ENCODE data around the gene OPTN. TPM values are rescaled to one million over a fixed set of nuclear protein-coding genes. Genes with fewer than 3 reads are reported as not detected.

Gene OPTN
- total and polyA plus RNA-seq, 2 of the 8 experiments (the other 6 are each of a cell fraction or from before 2014, with no cell fraction given), result 4.8 to 20.1 TPM

GRCh38 chr10:13163859-13164258 lies 63.9 kb downstream of the OPTN start:
- Histone ChIP-seq H3K36me3 (ENCODE audit: control insufficient read depth in 2 of 4, insufficient read depth in 4 of 4, low read length in 3 of 4) (peaks cover 9 to 33% (median 27%) of the 10 kb centered on the region in 4 experiments; a peak in 7 of 8 replicates), H3K27ac (ENCODE audit: low read depth, low read length) (no peak overlapping the region), H2AK5ac (ENCODE audit: low read depth, low read length) (no peak overlapping the region), H3K23me2 (ENCODE audit: low read depth, low read length) (peaks cover 11% of the 10 kb centered on the region), H2BK20ac (ENCODE audit: low read length) (no peak overlapping the region), H3K4me3 (ENCODE audit: extremely low read depth in 1 of 4, insufficient read depth in 2 of 4, low read depth in 3 of 4, low read length in 4 of 4) (no peak overlapping the region), H3K4me1 (replicated peaks in 1 of 4; ENCODE audit: control insufficient read depth in 3 of 4, insufficient read depth in 4 of 4, low read length in 3 of 4) (peaks cover 0 to 3% (median 3%) of the 10 kb centered on the region in 4 experiments; a peak in 3 of 7 replicates), H3K79me1 (ENCODE audit: low read depth, low read length) (peaks cover 8% of the 10 kb centered on the region), H3K27me3 (replicated peaks in 1 of 4; ENCODE audit: control insufficient read depth in 3 of 4, extremely low read depth in 1 of 4, insufficient read depth in 3 of 4, low read length in 3 of 4) (no peaks in the 10 kb centered on the region), H3K14ac (ENCODE audit: insufficient read length) (no peak overlapping the region), H2BK5ac (ENCODE audit: low read depth, low read length) (no peak overlapping the region), H4K91ac (replicated peaks; ENCODE audit: insufficient read length, low read length) (no peak overlapping the region), H2BK15ac (ENCODE audit: low read length) (no peak overlapping the region), H3K23ac (ENCODE audit: insufficient read length) (no peak overlapping the region), H4K8ac (ENCODE audit: extremely low read depth, insufficient read depth, low read length) (no peak overlapping the region), H2AFZ (ENCODE audit: low read length) (no peak overlapping the region), H3K9ac (replicated peaks in 1 of 4; ENCODE audit: extremely low read depth in 1 of 4, low read depth in 3 of 4, low read length in 3 of 4) (no peak overlapping the region), H3K4me2 (ENCODE audit: insufficient read depth in 1 of 2, low read depth in 2 of 2, low read length in 2 of 2) (no peak overlapping the region), H3K4ac (replicated peaks; ENCODE audit: insufficient read length, low read depth, low read length) (no peak overlapping the region), H4K5ac (ENCODE audit: insufficient read length, low read depth, low read length) (no peak overlapping the region), H3K9me3 (ENCODE audit: insufficient read depth in 2 of 2, low read depth in 1 of 2, low read length in 1 of 2) (no peaks in the 10 kb centered on the region), H3K79me2 (ENCODE audit: control insufficient read depth in 1 of 2, insufficient read depth in 2 of 2, low read length in 2 of 2) (peaks cover 14 to 59% of the 10 kb centered on the region in 2 experiments), H3K18ac (ENCODE audit: extremely low read depth, low read length) (no peak overlapping the region), H2BK12ac (ENCODE audit: low read depth, low read length) (no peak overlapping the region), H2BK120ac (replicated peaks; ENCODE audit: low read depth, low read length) (no peak overlapping the region), H3K56ac (replicated peaks; ENCODE audit: insufficient read length, low read depth, low read length) (no peak overlapping the region), H4K20me1 (replicated peaks in 1 of 2; ENCODE audit: control insufficient read depth in 1 of 2, insufficient read depth in 2 of 2, low read length in 2 of 2) (peaks cover 8 to 13% of the 10 kb centered on the region in 2 experiments)
- POLR2A ChIA-PET (ENCODE audit: partially characterized antibody), result interaction anchor here (1.0 to 1.1 kb wide), 2 partner anchors 12 to 13 kb away, joined by 3 to 5 read pairs; no protein-coding TSS in a partner anchor
- FAIRE-seq (no peak), DNase-seq (ENCODE audit: low read depth in 1 of 2, low spot score in 2 of 2) (no peak)
- CTCF ChIA-PET (ENCODE audit: partially characterized antibody), result interaction anchor here (0.6 kb wide), 1 partner anchor 1114 kb away, joined by 3 read pairs; no protein-coding TSS in a partner anchor
- 92% methylated on average over 3 of the region's 3 CpGs; no CpG with 5 or more reads in 1 of the 2 experiments for WGBS, 2 experiments (ENCODE audit: extremely low coverage in 1 of 2, insufficient coverage in 1 of 2, insufficient read length in 1 of 2, insufficient replicate concordance in 2 of 2, low coverage in 1 of 2, low lambda C conversion rate in 2 of 2, missing lambda C conversion rate in 1 of 2)

All from H1 (cell line).